HepG2 (cell line): ENCODE data around the gene METTL26. TPM values are rescaled to one million over a fixed set of nuclear protein-coding genes. Genes with fewer than 3 reads are reported as not detected.

Source experiments
- AKAP8 ChIP-seq: sonication (generic); formaldehyde crosslinking; IDR thresholded peaks from 2 replicates; pipeline ENCODE4 v1.5.1; 2020; ENCODE audit warnings: mild to moderate bottlenecking, missing genetic modification reagents
- ATF2 ChIP-seq: sonication (generic); formaldehyde crosslinking; IDR thresholded peaks from 2 replicates; pipeline ENCODE4 v1.4.0; 2020; ENCODE audit warnings: missing genetic modification reagents
- ATF5 ChIP-seq: sonication (generic); formaldehyde crosslinking; IDR thresholded peaks from 2 replicates; pipeline ENCODE4 v1.4.0; 2020; ENCODE audit warnings: mild to moderate bottlenecking, low read depth, missing genetic modification reagents
- CHCHD3 ChIP-seq: sonication (generic); formaldehyde crosslinking; IDR thresholded peaks from 2 replicates; pipeline ENCODE4 v1.8.0; 2022; ENCODE audit warnings: mild to moderate bottlenecking, missing genetic modification reagents, moderate library complexity
- ERF ChIP-seq: IDR thresholded peaks from 2 replicates; pipeline ENCODE4 v1.6.1; 2018; ENCODE audit warnings: missing biosample characterization, missing genetic modification reagents
- FOXO1 ChIP-seq: sonication (generic); formaldehyde crosslinking; IDR thresholded peaks from 2 replicates; pipeline ENCODE4 v1.4.0; 2020; ENCODE audit warnings: missing genetic modification reagents
- GABPA ChIP-seq, 2 experiments: IDR thresholded peaks; 2 replicates each; pipeline ENCODE4 v1.6.1; 2011 to 2016; ENCODE audit warnings: low read depth in 2 of 2, low read length in 1 of 2, missing biosample characterization in 1 of 2, missing genetic modification characterization in 1 of 2
- HIC2 ChIP-seq: sonication (generic); formaldehyde crosslinking; IDR thresholded peaks from 2 replicates; pipeline ENCODE4 v1.9.0; 2022; ENCODE audit warnings: low read depth, missing genetic modification reagents
- IKZF1 ChIP-seq: fragments of 450-650 bp; IDR thresholded peaks from 2 replicates; pipeline ENCODE4 v1.7.1; 2016
- MYC ChIP-seq: sonication (generic); formaldehyde crosslinking; IDR thresholded peaks from 2 replicates; pipeline ENCODE4 v1.9.0; 2021; ENCODE audit warnings: missing genetic modification reagents, borderline replicate concordance
- NFE2 ChIP-seq: sonication (generic); formaldehyde crosslinking; IDR thresholded peaks from 2 replicates; pipeline ENCODE4 v1.4.0; 2020; ENCODE audit warnings: missing genetic modification reagents
- POLR2AphosphoS5 ChIP-seq: IDR thresholded peaks from 2 replicates; pipeline ENCODE4 v1.6.1; 2012; ENCODE audit warnings: low read depth, low read length
- PPARG ChIP-seq: conservative IDR thresholded peaks from 2 replicates; pipeline ENCODE4 v1.6.1; 2016; ENCODE audit warnings: missing biosample characterization, missing genetic modification reagents
- SKI ChIP-seq: fragments of 450-650 bp; IDR thresholded peaks from one replicate; pipeline ENCODE4 v1.6.1; 2018; ENCODE audit warnings: mild to moderate bottlenecking; ENCODE audit not compliant: partially characterized antibody
- ZBTB10 ChIP-seq: sonication (generic); formaldehyde crosslinking; IDR thresholded peaks from 2 replicates; pipeline ENCODE4 v1.4.0; 2020; ENCODE audit warnings: missing genetic modification reagents, borderline replicate concordance
- ZNF230 ChIP-seq: sonication (generic); formaldehyde crosslinking; IDR thresholded peaks from 2 replicates; pipeline ENCODE4 v1.4.0; 2020; ENCODE audit warnings: mild to moderate bottlenecking, missing genetic modification reagents
- ZNF557 ChIP-seq: sonication (generic); formaldehyde crosslinking; IDR thresholded peaks from 2 replicates; pipeline ENCODE4 v1.4.0; 2020; ENCODE audit warnings: missing genetic modification reagents
- ZNF609 ChIP-seq: sonication (generic); formaldehyde crosslinking; IDR thresholded peaks from 2 replicates; pipeline ENCODE4 v1.4.0; 2020; ENCODE audit warnings: mild to moderate bottlenecking, missing genetic modification reagents, borderline replicate concordance
- polyA plus RNA-seq, 8 experiments: library from polyadenylated mRNA; depleted of rRNA in 3 of 8; stranded (reverse) in 7 of 8; unstranded in 1 of 8; fragments of >200 nt; fragmentation: Illumina TruSeq in 4 of 8; extraction: Trizol in 4 of 8; gene quantifications; 2 replicates each; pipeline versions ENCODE4 v1.2.1 to v1.2.3, GENCODE V29; 2011 to 2016; ENCODE audit warnings: low read depth in 4 of 8, missing spikeins in 1 of 8, mixed read lengths in 1 of 8; ENCODE audit not compliant: insufficient read depth in 1 of 8
- total RNA-seq, 5 experiments: library from RNA; depleted of rRNA; stranded (reverse); fragments of >200 nt; fragmentation: Illumina TruSeq; extraction: Trizol; gene quantifications; 2 replicates each; pipeline ENCODE4 v1.2.3, GENCODE V29; 2016; ENCODE audit warnings: low read depth in 1 of 5

The METTL26 gene
- total and polyA plus RNA-seq, 2 of the 13 experiments (the other 11 are each of a cell fraction or from before 2014, with no cell fraction given): 65.5 to 70.1 TPM

- TF ChIP-seq GABPA (IDR thresholded peaks at IDR 0.05; ENCODE audit: low read depth, low read length) (no peak), GABPA (CRISPR knock-in tag; IDR thresholded peaks at IDR 0.05; ENCODE audit: low read depth) (peak; percentile 38; the same call in 1 of the 2 replicates), ATF2 (CRISPR knock-in tag) (peak; percentile 55; the same call in 1 of the 2 replicates), NFE2 (CRISPR knock-in tag) (no peak), ZBTB10 (CRISPR knock-in tag) (0 out of 2 replicates have a peak, but pooled peaks have one; percentile 41), ZNF609 (CRISPR knock-in tag) (no peak), ERF (CRISPR knock-in tag) (0 out of 2 replicates have a peak, but pooled peaks have one; percentile 31), ATF5 (0 out of 2 replicates have a peak, but pooled peaks have one; percentile 15), MYC (peak; percentile 78), ZNF230 (0 out of 2 replicates have a peak, but pooled peaks have one; percentile 15), AKAP8 (CRISPR knock-in tag) (peak; percentile 86; the same call in 1 of the 2 replicates), IKZF1 (no peak), POLR2AphosphoS5 (peak; percentile 42), ZNF557 (CRISPR knock-in tag) (no peak), PPARG (CRISPR knock-in tag) (peak; percentile 61; the same call in 1 of the 2 replicates), FOXO1 (CRISPR knock-in tag) (no peak), CHCHD3 (CRISPR knock-in tag) (no peak), HIC2 (peak; percentile 97), SKI (peak; percentile 19)
Measured at GRCh38 chr16:648071-648780, 12.1 kb upstream of the METTL26 start (continued).
